ENCODE results near the gene CCDC107. TPM values are rescaled to one million over a fixed set of nuclear protein-coding genes. Genes with fewer than 3 reads are reported as not detected.
A peak's percentile ranks its signal among the peaks of the same experiment; 100 is the strongest.

Gene CCDC107
- total RNA-seq, 2 donors from 2014 or later: 10.2 to 24.4 TPM

GRCh38 chr9:35666549-35666948, 8.5 kb downstream of the CCDC107 start:
- DNase-seq (ENCODE audit: low spot score in 2 of 2) (no peak), ATAC-seq (no peak)
- Mint-ChIP-seq H3K27ac (no peak overlapping the region), H3K36me3 (peaks cover 16 to 22% of the 10 kb centered on the region in 2 donors), H3K9me3 (peaks cover 0 to 10% of the 10 kb centered on the region in 2 donors)

GRCh38 chr9:35667939-35668338, 9.8 kb downstream of the CCDC107 start:
- Mint-ChIP-seq H3K27ac (no peak overlapping the region), H3K9me3 (peaks cover 0 to 10% of the 10 kb centered on the region in 2 donors), H3K36me3 (peaks cover 9 to 15% of the 10 kb centered on the region in 2 donors)
- DNase-seq (ENCODE audit: low spot score in 2 of 2) (no peak), ATAC-seq (no peak)

- Mint-ChIP-seq H3K27ac (no peak overlapping the region), H3K9me3 (peaks cover 0 to 10% of the 10 kb centered on the region in 2 donors), H3K36me3 (peaks cover 0 to 4% of the 10 kb centered on the region in 2 donors)
- DNase-seq (ENCODE audit: low spot score in 2 of 2): no peak
- no peak for ATAC-seq
Observed at GRCh38 chr9:35669331-35670145, 11.4 kb downstream of the CCDC107 start.

GRCh38 chr9:35673132-35674024, 15.3 kb downstream of the CCDC107 start, which contains the start of gene CA9:
Gene CA9 (plus strand): TSS chr9:35673928. CDS start chr9:35673960, 32 bp downstream.
- ATAC-seq (no peak), DNase-seq (ENCODE audit: low spot score in 2 of 2) (no peak)
- peaks cover 0 to 1% of the 10 kb centered on the region in 2 donors for H3K9me3 Mint-ChIP-seq
- H3K36me3 Mint-ChIP-seq: no peaks in the 10 kb centered on the region
- H3K27ac Mint-ChIP-seq: no peak within 1 kb of the TSS

GRCh38 chr9:35674025-35674361, 15.9 kb downstream of the CCDC107 start:
- ATAC-seq: no peak
- DNase-seq (ENCODE audit: low spot score in 2 of 2): no peak
- no peaks in the 10 kb centered on the region for H3K9me3 Mint-ChIP-seq

GRCh38 chr9:35675204-35675603, 17.1 kb downstream of the CCDC107 start:
- H3K9me3 Mint-ChIP-seq: no peaks in the 10 kb centered on the region
- peak; percentile 4 to 7 for ATAC-seq

More at GRCh38 chr9:35674025-35674361, 15.9 kb downstream of the CCDC107 start:
- H3K36me3 Mint-ChIP-seq: no peaks in the 10 kb centered on the region
- no peak overlapping the region for H3K27ac Mint-ChIP-seq

GRCh38 chr9:35675732-35676392, 17.8 kb downstream of the CCDC107 start:
- no peaks in the 10 kb centered on the region for H3K9me3 Mint-ChIP-seq
- H3K27ac Mint-ChIP-seq: no peak overlapping the region
- ATAC-seq (peak; percentile 77 to 96), DNase-seq (ENCODE audit: low spot score in 2 of 2) (peak; percentile 44 to 73)
- H3K36me3 Mint-ChIP-seq: no peaks in the 10 kb centered on the region

More at GRCh38 chr9:35675204-35675603, 17.1 kb downstream of the CCDC107 start:
- no peak for DNase-seq (ENCODE audit: low spot score in 2 of 2)
- Mint-ChIP-seq H3K27ac (no peak overlapping the region), H3K36me3 (no peaks in the 10 kb centered on the region)

- ATAC-seq (no peak), DNase-seq (ENCODE audit: low spot score in 2 of 2) (no peak)
- Mint-ChIP-seq H3K9me3 (no peaks in the 10 kb centered on the region), H3K27ac (no peak overlapping the region), H3K36me3 (no peaks in the 10 kb centered on the region)
Observed at GRCh38 chr9:35679091-35679490, 21.0 kb downstream of the CCDC107 start.

- DNase-seq (ENCODE audit: low spot score in 2 of 2) (no peak), ATAC-seq (no peak)
- Mint-ChIP-seq H3K9me3 (no peaks in the 10 kb centered on the region), H3K27ac (no peak overlapping the region), H3K36me3 (no peaks in the 10 kb centered on the region)
Observed at GRCh38 chr9:35679766-35680330, 21.8 kb downstream of the CCDC107 start.

GRCh38 chr9:35680331-35681105, 22.4 kb downstream of the CCDC107 start:
- no peak for ATAC-seq

GRCh38 chr9:35681341-35682002, 23.4 kb downstream of the CCDC107 start:
- no peak for DNase-seq (ENCODE audit: low spot score in 2 of 2)
- Mint-ChIP-seq H3K9me3 (no peaks in the 10 kb centered on the region), H3K27ac (no peak overlapping the region), H3K36me3 (no peaks in the 10 kb centered on the region)
- ATAC-seq: no peak

More at GRCh38 chr9:35680331-35681105, 22.4 kb downstream of the CCDC107 start:
- H3K9me3 Mint-ChIP-seq: no peaks in the 10 kb centered on the region
- no peak for DNase-seq (ENCODE audit: low spot score in 2 of 2)
- H3K27ac Mint-ChIP-seq: no peak overlapping the region
- H3K36me3 Mint-ChIP-seq: no peaks in the 10 kb centered on the region

- Mint-ChIP-seq H3K27ac (peak overlapping the region in 1 of 2 donors; percentile 9), H3K36me3 (no peaks in the 10 kb centered on the region), H3K9me3 (no peaks in the 10 kb centered on the region)
- DNase-seq (ENCODE audit: low spot score in 2 of 2) (no peak), ATAC-seq (no peak)
Observed at GRCh38 chr9:35682051-35682450, 24.0 kb downstream of the CCDC107 start.

GRCh38 chr9:35682520-35683315, 24.6 kb downstream of the CCDC107 start:
- no peaks in the 10 kb centered on the region for H3K9me3 Mint-ChIP-seq
- no peak for DNase-seq (ENCODE audit: low spot score in 2 of 2)
- H3K27ac Mint-ChIP-seq: no peak overlapping the region
- no peak for ATAC-seq
- no peaks in the 10 kb centered on the region for H3K36me3 Mint-ChIP-seq

GRCh38 chr9:35683323-35683722, 25.2 kb downstream of the CCDC107 start:
- Mint-ChIP-seq H3K36me3 (no peaks in the 10 kb centered on the region), H3K9me3 (no peaks in the 10 kb centered on the region), H3K27ac (no peak overlapping the region)
- ATAC-seq (no peak), DNase-seq (ENCODE audit: low spot score in 2 of 2) (no peak)

- Mint-ChIP-seq H3K36me3 (no peaks in the 10 kb centered on the region), H3K9me3 (no peaks in the 10 kb centered on the region), H3K27ac (peak overlapping the region in 1 of 2 donors; percentile 36)
- DNase-seq (ENCODE audit: low spot score in 2 of 2) (no peak), ATAC-seq (no peak)
Observed at GRCh38 chr9:35684921-35685320, 26.8 kb downstream of the CCDC107 start.

Measured in activated naive CD4-positive, alpha-beta T cell treated with anti-CD3 and anti-CD28 coated beads, Interleukin-2, amount 50 U/mL, for 72 hours (primary cell).